BE2C (cell line): ENCODE results near the gene GNB2.

Experiments used
- DNase-seq: peaks from one replicate; pipeline ENCODE4 v3.0.0-alpha.2; 2020
- H3K27me3 ChIP-seq: fragments of 250-450 bp; sonication (Bioruptor Pico); 2 replicates; pipeline ENCODE4 v1.5.1; 2020; ENCODE audit warnings: mild to moderate bottlenecking
- H3K36me3 ChIP-seq: fragments of 250-450 bp; sonication (Bioruptor Pico); 2 replicates; pipeline ENCODE4 v1.5.1; 2020; ENCODE audit warnings: mild to moderate bottlenecking
- H3K4me1 ChIP-seq: fragments of 250-450 bp; sonication (Bioruptor Pico); 2 replicates; pipeline ENCODE4 v1.5.1; 2020
- H3K4me3 ChIP-seq: 2 replicates; pipeline ENCODE4 v1.5.1; 2011; ENCODE audit warnings: low read depth, low read length
- H3K9me3 ChIP-seq: fragments of 250-450 bp; sonication (Bioruptor Pico); 2 replicates; pipeline ENCODE4 v1.5.1; 2020
- TF ChIP-seq, protein P1 (sequence below): IDR thresholded peaks from 2 replicates; pipeline ENCODE4 v1.5.1; 2012; ENCODE audit warnings: mild to moderate bottlenecking, low read depth, low read length

The GNB2 gene

GRCh38 chr7:100691676-100692577 lies 18.4 kb downstream of the GNB2 start:
- peak; percentile 88 for DNase-seq
- Histone ChIP-seq H3K27me3 (peaks cover 3% of the 10 kb centered on the region; the same call in 1 of the 2 replicates), H3K36me3 (peaks cover 37% of the 10 kb centered on the region), H3K4me3 (peak overlapping the region; percentile 93), H3K4me1 (peaks cover 23% of the 10 kb centered on the region), H3K9me3 (peaks cover 6% of the 10 kb centered on the region; the same call in 1 of the 2 replicates)
- TF ChIP-seq, protein P1, sequence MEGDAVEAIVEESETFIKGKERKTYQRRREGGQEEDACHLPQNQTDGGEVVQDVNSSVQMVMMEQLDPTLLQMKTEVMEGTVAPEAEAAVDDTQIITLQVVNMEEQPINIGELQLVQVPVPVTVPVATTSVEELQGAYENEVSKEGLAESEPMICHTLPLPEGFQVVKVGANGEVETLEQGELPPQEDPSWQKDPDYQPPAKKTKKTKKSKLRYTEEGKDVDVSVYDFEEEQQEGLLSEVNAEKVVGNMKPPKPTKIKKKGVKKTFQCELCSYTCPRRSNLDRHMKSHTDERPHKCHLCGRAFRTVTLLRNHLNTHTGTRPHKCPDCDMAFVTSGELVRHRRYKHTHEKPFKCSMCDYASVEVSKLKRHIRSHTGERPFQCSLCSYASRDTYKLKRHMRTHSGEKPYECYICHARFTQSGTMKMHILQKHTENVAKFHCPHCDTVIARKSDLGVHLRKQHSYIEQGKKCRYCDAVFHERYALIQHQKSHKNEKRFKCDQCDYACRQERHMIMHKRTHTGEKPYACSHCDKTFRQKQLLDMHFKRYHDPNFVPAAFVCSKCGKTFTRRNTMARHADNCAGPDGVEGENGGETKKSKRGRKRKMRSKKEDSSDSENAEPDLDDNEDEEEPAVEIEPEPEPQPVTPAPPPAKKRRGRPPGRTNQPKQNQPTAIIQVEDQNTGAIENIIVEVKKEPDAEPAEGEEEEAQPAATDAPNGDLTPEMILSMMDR = peak; percentile 86

DNA sequence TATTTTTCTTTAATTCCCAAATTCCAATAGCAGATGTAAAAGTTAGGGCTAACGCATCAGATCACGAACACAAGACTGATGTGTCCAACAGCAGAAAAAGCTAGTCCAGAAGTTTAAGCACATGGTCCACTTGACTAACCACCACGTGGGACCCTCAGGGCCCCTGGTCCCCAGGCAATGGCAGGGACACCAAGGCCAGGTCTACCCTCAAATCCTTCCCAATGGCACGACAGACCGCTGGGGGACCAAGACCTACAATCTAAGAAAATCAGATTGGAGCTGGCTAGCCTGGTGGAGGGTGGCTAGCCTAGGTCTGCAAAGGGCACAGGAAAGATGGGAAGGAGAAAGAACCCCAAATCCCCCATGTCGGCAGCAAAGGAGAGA lies 19.0 kb downstream of the GNB2 start:
- Histone ChIP-seq H3K4me1 (peaks cover 18% of the 10 kb centered on the region; the same call in 1 of the 2 replicates), H3K27me3 (peaks cover 5% of the 10 kb centered on the region)

DNA sequence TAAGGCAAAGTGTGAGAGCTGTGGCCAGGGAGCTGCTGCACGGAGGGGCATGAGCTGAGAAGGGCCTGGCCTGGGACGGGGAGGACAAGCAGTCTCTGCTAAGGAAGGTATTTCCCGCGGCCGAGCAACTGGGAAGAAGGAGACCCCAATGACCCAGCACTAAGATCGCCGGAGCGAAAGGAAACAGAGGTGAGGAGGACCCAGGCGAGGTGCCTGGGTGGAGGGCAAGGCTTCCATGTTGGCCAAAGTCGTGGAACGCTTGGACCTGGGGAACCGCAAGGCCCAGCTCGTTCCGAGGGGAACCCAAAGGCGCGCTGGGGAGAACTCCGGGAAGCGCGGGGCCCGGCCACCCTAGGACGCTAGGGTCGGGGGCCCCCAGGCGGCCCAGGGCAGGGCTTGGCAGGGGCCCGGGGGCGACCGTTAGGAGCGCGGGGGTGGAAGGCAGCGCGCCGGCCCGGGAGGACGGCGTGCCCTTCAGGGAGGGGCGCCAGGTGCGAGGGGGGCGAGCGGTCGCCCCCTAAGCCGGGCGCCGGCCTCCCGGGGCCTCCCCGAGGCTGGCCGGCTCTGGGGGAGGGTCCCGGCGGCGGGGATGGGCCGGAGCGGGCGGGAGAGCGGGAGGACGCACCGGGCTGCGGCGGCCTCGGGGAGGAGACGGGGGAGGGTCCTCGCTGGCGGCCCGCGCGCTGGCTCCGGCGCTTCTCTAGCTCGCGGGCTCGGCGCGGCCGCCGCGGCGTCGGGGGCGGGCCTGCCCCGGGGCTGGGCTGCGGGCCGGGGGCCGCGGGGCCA lies 20.0 kb downstream of the GNB2 start:
- Histone ChIP-seq H3K9me3 (peaks cover 6% of the 10 kb centered on the region; the same call in 1 of the 2 replicates), H3K36me3 (peaks cover 21% of the 10 kb centered on the region), H3K4me3 (peak overlapping the region; percentile 93), H3K27me3 (peaks cover 8% of the 10 kb centered on the region), H3K4me1 (peaks cover 16% of the 10 kb centered on the region; the same call in 1 of the 2 replicates)
- no peak for DNase-seq
- TF ChIP-seq, protein P1 = no peak

More for the DNA sequence above, 19.0 kb downstream of the GNB2 start:
- peak overlapping the region; percentile 93 for H3K4me3 ChIP-seq
- TF ChIP-seq, protein P1 = no peak
- no peak for DNase-seq
- peaks cover 30% of the 10 kb centered on the region for H3K36me3 ChIP-seq
- H3K9me3 ChIP-seq = peaks cover 6% of the 10 kb centered on the region; the same call in 1 of the 2 replicates

DNA sequence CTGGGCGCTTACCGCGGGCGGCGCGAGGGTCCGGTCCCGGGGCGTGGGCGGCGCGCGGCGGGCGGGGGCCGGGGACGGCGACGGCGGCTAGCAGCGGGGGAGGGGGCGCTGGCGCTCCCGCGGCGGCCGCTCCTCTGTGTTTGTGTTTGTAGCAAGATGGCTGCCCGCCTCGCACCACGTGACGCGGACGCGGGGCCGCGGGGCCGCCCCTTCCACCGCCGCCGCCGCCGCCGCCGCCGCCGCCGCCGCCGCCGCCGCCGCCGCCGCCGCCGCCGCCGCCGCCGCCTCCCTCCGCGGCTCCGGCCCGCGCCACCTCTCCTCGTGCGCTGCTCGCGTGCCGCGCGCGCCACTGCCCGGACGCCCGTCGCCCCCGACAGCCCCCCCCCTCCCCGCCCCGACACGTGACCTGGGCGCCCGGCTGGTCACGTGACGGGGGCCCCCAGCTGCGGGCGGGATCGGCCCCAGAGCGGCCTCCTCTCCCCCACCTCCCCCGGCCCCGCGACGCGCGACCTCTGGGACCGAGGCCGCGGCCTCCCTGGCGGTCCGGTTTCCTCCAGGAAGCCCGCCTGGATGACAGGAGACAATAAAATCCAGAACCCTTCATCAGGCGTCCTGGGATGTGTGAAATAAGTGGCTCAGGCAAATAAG lies 20.7 kb downstream of the GNB2 start, which contains the start of gene GIGYF1:
Gene GIGYF1, minus strand, starts transcription at position 153 of the 648 bp plus-strand sequence. CDS start 6,012 bp downstream, outside the sequence.
- TF ChIP-seq, protein P1 = no peak
- Histone ChIP-seq H3K9me3 (peaks cover 6% of the 10 kb centered on the region; the same call in 1 of the 2 replicates), H3K36me3 (peaks cover 14% of the 10 kb centered on the region), H3K4me3 (peak within 1 kb of the TSS; percentile 93), H3K27me3 (peaks cover 15% of the 10 kb centered on the region), H3K4me1 (peaks cover 13% of the 10 kb centered on the region; the same call in 1 of the 2 replicates)
- peak; percentile 84 for DNase-seq

DNA sequence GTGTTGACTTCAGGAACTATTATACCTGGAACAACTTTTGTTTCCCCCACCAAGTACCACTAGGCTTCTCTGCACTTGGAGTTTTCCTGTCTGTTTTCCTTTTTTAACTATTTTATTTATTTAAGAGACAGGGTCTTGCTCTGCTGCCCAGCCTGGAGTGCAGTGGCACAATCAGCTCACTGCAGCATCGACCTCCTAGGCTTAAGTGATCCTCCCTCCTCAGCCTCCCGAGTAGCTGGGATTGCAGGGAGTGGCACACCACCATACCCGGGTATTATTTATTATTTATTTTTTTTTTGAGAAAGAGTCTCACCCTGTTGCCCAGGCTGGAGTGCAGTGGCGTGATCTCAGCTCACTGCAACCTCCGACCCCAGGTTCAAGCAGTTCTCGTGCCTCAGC lies 22.6 kb downstream of the GNB2 start:
- DNase-seq = no peak
- Histone ChIP-seq H3K9me3 (peaks cover 6% of the 10 kb centered on the region; the same call in 1 of the 2 replicates), H3K27me3 (peaks cover 33% of the 10 kb centered on the region), H3K4me1 (peaks cover 5% of the 10 kb centered on the region; the same call in 1 of the 2 replicates), H3K36me3 (0 out of 2 replicates have a peak, but pooled peaks cover 2% of the 10 kb centered on the region), H3K4me3 (no peak overlapping the region)
- TF ChIP-seq, protein P1 = no peak
